ENCODE data around the gene APOBEC3A.
"Not testable (repeated sequence)": the region's sequence is repeated elsewhere in the genome, so short reads cannot be mapped to it uniquely, and the experiment has no call there.

Gene APOBEC3A

DNA sequence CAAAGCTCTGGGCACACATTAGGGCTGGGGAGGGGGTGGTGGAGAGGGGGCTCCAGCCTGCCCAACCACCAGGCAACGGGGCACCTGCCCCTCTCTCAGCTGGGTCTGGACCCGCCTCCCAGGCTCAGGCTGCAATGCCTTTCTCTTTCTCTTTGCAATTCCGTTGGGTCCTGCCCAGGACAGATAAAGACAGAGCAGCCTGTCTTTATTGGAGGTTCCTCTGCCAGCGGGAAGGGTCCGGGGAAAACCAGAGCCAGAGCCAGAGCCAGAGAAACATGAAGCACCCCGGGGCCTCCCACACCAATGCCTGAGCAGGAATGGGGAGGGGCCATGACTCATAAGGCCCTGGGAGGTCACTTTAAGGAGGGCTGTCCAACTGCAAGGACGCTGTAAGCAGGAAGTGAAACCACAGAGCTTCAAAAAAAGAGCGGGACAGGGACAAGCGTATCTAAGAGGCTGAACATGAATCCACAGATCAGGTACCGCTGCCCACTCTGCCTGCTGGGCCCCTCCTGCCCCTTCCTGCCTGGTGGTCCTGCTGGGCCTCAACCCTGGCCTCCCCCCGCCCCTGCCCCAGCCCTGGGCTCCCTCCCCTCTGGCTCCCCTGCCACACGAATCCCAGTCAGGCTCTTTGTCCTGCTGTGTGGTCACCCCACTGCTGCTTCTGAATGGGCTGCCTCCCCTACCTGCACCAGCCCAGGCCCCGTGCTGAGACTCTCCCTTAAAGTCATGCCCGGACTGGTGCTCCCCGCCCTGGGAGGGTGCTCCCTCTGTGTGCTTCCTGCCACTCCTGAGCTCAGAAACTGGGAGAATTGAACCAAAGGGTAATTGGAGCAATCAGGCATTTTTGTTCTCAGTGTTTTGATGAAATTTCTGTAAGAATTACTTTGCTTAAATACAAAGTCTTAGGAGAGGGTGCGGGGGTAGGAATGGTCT is 24.9 kb downstream of the APOBEC3A start, which contains the start of gene APOBEC3B:
Gene APOBEC3B, plus strand, starts transcription at position 356 of the 936 bp plus-strand sequence. Its CDS starts 107 bp downstream, at position 463.
- DNase-seq: peak; percentile 51

- DNase-seq: no peak
Observed at GRCh38 chr22:38984224-38984623, 26.8 kb downstream of the APOBEC3A start.

- peak; percentile 71 for DNase-seq
Observed at GRCh38 chr22:38984784-38985757, 27.7 kb downstream of the APOBEC3A start.

GRCh38 chr22:38986629-38987028 is 29.2 kb downstream of the APOBEC3A start:
- no peak for DNase-seq

DNA sequence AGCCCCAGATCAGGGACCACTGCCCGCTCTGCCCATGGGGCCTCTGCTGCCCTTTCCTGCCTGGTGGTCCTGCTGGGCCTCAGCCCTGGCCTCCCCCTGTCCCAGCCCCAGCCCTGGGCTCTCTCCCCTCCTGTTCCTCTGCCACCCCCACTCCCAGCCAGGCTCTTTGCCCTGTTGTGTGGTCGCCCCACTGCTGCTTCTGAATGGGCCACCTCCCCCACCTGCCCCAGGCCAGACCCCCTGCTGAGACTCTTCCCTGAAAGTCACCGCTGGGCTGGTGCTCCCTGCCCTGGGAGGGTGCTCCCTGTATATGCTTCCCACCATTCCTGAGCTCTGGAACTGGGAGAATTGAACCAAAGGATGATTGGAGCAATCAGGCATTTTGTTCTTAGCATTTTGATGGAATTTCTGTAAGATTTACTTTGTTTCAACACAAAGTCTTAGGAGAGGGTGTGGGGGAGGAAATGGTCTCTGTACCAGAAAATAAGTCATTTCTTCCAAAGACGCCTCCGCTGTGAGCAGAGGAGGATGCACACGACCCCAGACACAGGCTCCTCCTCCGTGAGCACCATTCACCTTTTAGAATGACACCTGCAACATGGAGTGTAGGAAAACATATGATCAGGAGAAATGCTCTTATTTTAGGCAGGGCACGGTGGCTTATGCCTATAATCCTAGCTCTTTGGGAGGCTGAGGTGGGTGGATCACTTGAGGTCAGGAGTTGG is 29.9 kb downstream of the APOBEC3A start:
- no peak for DNase-seq

- DNase-seq: no peak
Observed at GRCh38 chr22:38989466-38989865, 32.1 kb downstream of the APOBEC3A start.

DNA sequence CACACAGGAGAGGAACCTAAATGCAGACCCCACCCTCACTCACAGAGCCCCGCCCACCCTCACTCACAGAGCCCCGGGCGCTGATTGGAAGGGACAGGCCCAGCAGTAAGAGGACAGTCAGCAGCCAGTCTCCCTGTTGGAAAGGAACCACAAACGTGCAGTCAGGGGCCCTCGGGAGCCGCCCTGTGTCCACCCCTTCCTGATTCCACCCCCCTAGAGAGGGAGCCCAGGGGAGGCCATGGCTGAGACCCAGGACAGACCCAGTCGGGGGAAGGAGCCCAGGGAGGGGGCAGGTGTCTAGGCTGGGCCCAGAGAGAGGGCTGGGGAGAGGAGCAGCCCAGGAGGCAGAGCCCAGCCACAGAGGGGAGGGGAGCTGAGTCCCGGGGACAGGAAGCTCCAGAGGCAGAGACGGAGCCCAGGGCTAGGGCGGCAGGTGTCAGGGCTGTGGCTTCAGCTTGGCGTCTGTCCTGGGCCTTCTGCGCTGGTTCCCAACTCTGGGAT is 35.5 kb downstream of the APOBEC3A start:
- DNase-seq: not testable (repeated sequence)

DNA sequence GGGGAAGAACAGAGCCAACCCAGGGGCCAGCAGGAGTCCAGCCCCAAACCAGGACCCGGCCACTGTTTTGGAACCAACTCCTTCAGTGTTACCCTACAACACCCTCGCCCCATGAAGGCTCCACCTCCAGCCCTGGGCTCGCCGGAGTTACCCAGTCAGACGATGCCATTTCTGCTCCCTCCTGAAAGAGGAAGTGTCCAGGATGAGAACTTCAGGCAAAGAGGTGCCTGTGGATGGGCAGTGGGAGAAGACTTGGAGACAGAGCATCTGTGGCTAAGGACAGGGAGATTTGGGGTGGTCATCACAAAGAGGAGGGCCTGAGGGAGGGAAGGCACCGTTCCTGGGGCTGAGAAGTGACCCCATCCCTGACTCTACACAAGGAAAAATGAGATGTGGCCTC is 38.7 kb downstream of the APOBEC3A start:
- DNase-seq: no peak

- DNase-seq: no peak
Observed at GRCh38 chr22:38997518-38997917, 40.1 kb downstream of the APOBEC3A start.

DNA sequence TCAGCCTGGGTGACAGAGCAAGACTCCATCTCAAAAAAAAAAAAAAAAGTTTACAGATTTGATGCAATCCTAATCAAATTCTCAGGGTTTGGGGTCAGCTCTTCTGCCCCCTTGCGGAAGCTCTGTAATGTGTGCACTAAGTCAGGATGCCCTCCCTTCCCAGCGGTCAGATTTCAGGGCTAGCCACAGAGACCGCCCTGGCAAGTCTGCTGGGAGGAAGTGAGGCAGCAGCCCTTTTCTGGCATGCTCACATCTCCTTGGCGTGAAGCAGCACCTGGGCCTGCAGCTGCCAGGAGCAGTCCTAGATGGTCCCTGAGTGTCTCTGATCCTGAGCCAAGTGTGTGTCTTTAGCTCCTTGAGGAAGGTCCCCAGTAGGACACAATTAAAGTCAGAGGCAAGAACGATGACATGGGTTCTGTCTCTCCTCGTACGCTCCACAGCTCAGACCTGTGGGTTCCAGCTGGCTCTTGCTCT is 45.8 kb downstream of the APOBEC3A start:
- DNase-seq: peak; percentile 63

DNA sequence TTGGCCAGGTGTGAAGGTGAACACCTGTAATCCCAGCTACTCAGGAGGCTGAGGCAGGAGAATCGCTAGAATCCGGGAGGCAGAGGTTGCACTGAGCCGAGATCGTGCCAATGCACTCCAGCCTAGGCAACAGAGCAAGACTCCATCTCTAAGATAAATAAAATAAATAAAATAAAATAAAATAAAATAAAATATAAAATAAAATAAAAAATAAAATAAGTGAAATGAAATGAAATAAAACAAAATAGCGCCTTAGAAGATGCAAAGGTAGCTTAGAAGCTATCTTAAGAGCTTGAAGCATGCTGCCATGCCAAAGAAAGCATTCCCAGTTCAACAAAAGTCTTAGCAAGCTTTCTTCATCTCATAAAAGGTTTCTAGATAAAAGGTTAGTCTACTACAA is 49.8 kb downstream of the APOBEC3A start:
- no peak for DNase-seq

- not testable (repeated sequence) for DNase-seq
Observed at GRCh38 chr22:39008271-39008850, 51.0 kb downstream of the APOBEC3A start.

DNA sequence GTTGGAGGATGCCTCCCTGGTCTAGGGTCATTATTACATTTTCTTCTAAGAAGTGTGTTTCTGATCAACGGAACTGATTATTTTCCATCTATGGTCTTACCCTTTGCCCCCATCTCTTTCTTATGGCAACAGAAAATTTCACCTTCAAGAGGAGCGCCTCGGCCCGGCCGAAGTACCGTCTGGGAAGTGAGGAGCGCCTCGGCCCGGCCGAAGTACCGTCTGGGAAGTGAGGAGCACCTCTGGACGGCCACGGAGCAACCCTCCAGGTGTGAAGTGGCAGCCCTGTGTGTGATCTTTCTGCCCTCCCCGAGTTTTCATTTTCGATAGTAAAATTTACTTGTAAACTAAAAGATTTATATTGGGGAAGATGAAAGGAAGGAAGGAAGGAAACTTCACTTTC is 53.5 kb downstream of the APOBEC3A start:
- DNase-seq: no peak
